GM21717 (cell line): ENCODE measurements around the gene RALGPS1.

ENCODE experiments used
- ATAC-seq: cut with Tn5 transposase; IDR thresholded peaks from one replicate; pipeline ENCODE4 v1.9.1; 2021; ENCODE audit warnings: mild to moderate bottlenecking, moderate library complexity; ENCODE audit not compliant: unreplicated experiment

RALGPS1 gene

DNA sequence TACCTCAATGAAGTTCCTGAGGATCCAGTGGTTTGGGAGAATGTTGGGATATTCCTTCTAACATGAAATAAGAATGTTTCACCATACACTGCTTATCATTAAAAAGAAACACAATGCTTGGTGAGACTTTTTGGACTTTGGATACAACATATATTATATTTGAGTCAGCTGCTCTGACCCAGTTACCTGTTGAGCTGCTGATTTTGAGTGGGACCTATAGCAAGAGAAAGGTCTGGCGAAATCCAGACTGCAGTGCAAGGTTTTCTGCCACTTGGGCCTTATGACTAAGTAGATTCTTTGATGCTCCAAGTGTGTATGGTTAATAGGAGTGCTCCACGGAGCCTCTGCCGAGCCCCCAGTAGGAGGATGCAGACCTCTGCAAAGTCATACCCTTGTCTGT is 10.0 kb upstream of the RALGPS1 start:
- no peak for ATAC-seq

- no peak for ATAC-seq
Observed at GRCh38 chr9:126906091-126906490, 8.5 kb upstream of the RALGPS1 start.

GRCh38 chr9:126907058-126907457 is 7.5 kb upstream of the RALGPS1 start:
- ATAC-seq, result no peak

DNA sequence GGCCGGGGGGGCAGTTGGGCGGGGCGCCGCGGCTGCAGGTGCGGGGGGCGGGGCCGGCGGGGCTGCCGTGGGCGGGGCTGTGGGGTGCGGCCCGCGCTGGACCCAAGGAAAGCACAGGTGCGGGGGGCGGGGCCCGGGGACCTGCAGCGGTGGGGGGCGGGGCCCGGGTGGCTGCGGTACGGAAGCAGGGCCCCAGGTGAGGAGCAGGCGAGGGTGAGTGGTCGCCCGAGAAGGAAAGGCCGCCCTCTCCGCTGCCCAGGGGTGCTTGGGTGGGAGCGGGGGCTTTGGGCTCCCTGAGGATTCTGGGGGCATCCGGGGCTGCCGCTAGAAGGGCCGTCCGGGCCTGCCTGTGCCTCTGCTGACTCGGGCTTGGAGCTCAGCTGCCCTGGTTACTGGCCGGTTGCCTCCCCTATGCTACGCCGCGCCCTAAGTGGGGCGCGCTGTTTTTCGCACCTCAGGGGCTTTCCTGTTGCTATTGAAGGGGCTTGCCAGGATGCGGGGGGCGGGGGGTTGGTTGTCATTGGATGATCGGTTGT is 767 bp downstream of the RALGPS1 start:
- ATAC-seq, result peak; percentile 3

DNA sequence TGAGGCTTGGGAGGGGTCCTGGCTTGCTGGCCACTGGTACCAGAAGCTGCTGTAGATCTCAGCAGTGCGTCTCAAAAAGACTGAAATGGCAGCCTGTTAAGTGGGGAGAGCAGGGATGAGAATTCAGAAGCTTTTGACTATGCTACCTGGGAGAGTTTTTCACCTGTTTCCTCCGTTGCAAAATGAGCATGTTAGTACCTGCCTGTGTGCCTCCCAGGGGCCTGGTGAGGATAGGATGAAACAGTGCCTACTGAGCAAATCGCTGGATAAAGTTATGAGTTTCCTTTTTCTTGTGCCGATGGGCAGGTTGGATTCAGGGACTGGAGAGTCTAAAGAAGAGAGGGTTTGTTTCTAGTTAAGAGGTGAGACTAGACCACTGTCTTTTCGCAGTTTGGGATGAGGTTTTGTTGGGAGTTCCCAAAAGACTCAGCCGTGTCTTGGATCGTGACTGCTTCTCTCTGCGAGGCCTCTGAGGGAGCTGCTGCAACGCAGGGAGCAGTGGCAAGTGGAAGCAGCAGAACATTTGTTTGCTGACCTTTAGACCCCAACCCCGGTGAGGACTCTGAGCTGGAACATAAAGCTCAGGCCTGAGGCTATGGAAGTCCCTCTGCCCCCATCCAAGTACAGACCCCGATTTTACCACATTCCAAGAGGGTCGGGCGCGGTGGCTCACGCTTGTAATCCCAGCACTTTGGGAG is 1.4 kb downstream of the RALGPS1 start:
- no peak for ATAC-seq

DNA sequence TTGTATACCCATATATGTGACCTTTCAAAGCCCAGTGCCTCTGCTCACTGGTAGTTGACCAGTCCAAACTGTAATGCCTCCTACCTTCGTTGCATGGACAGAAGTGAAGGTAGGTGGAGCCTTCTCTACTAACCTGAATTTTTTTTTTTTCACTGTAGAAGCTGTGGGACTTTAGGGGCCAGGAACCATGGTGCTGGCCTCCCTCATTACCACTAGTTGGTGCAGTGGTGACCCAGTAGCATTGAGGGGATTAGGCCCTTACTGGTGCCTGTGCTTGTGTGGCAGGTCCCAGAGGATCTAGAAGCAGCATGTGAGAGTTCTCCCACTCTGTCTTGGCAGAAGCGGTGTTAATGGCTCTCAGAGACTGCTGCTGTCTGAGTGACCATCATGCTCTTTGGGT is 2.3 kb downstream of the RALGPS1 start:
- ATAC-seq, result no peak

- ATAC-seq, result no peak
Observed at GRCh38 chr9:126919193-126919592, 4.6 kb downstream of the RALGPS1 start.

- ATAC-seq, result no peak
Observed at GRCh38 chr9:126925876-126926275, 11.3 kb downstream of the RALGPS1 start.

DNA sequence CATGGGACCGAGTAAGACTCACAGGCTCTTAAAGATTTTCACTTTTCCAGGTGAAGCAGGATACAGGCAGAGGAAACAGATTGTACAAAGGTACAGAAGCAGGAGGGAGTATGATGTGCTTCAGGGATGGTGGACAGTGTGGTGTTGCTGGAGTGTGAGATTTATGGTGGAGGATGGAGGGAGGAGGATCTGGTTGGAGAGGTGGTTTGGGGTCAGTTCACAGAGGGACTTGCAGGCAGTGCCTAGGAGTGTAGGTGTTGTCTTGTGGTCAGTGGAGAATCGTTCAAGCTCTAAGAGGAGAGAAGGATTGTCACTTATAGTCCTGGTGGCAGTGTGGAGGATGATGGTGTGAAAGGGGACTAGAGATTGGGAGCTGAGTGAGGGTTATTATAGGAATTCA is 11.8 kb downstream of the RALGPS1 start:
- no peak for ATAC-seq

GRCh38 chr9:126927419-126927818 is 12.8 kb downstream of the RALGPS1 start:
- ATAC-seq, result no peak

- no peak for ATAC-seq
Observed at GRCh38 chr9:126932871-126933321, 18.3 kb downstream of the RALGPS1 start.

GRCh38 chr9:126933334-126933980 is 18.9 kb downstream of the RALGPS1 start:
- no peak for ATAC-seq

GRCh38 chr9:126934441-126934840 is 19.9 kb downstream of the RALGPS1 start:
- ATAC-seq, result no peak

DNA sequence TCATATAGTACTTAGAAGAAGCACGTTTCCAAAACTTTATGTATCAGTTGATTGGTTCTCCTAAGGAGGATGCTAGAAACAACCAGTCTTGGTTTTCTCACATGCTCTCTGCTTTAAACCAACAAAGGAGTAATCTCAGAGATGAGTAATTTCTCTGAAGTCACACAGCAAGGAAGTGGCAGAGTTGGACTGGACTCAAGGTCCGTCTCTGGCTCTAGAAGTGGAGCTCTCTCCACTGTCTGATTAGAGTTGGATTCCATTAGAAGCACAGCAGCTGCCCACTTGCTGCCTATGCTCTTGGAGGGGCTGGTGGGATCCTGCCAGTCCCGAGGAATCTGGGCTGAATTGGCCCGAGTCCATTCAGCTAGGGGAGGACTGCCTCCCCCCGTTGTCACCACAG is 21.0 kb downstream of the RALGPS1 start:
- ATAC-seq, result no peak

GRCh38 chr9:126937444-126937843 is 22.9 kb downstream of the RALGPS1 start:
- no peak for ATAC-seq

DNA sequence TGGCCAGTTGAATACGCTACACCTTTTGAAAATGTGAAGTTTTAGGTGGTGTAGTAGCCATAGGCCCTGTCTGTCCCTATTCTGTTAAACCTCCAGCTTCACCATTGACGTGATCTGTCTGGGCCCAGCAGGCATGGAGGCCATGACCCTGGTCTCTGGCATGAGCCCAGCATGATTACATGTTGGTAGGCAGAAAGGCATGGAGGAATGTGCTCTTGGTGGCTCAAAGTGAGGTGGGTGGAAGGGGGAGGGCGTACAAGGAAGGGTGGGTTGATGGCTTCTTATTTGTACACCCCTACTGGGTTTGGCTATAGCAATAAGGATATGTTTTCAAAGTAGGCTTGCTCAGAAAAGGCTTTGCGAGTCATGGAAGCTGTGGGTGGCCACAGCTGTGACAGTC is 23.7 kb downstream of the RALGPS1 start:
- ATAC-seq, result no peak

- ATAC-seq, result no peak
Observed at GRCh38 chr9:126939821-126940221, 25.2 kb downstream of the RALGPS1 start.

DNA sequence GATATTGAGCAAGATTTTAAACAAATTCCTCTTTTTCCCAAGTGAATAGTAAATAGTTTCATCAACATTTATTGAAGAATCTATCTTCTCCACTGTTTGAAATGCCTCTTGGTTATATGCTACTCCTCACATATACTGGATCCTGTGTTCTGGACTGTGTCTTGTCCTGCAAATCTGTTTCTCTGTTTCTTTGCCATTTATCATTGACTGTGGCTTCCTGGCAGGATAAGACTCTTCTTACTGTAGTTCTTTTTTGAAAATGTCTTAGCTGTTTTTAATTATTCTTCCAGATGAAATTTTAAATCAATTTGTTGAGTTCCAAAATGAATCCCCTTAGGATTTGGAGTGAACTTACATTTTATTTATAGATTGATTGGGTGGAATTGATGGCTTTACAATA is 27.8 kb downstream of the RALGPS1 start:
- ATAC-seq, result no peak

GRCh38 chr9:126945682-126946081 is 31.1 kb downstream of the RALGPS1 start:
- no peak for ATAC-seq

- ATAC-seq, result no peak
Observed at GRCh38 chr9:126947529-126947928, 32.9 kb downstream of the RALGPS1 start.

DNA sequence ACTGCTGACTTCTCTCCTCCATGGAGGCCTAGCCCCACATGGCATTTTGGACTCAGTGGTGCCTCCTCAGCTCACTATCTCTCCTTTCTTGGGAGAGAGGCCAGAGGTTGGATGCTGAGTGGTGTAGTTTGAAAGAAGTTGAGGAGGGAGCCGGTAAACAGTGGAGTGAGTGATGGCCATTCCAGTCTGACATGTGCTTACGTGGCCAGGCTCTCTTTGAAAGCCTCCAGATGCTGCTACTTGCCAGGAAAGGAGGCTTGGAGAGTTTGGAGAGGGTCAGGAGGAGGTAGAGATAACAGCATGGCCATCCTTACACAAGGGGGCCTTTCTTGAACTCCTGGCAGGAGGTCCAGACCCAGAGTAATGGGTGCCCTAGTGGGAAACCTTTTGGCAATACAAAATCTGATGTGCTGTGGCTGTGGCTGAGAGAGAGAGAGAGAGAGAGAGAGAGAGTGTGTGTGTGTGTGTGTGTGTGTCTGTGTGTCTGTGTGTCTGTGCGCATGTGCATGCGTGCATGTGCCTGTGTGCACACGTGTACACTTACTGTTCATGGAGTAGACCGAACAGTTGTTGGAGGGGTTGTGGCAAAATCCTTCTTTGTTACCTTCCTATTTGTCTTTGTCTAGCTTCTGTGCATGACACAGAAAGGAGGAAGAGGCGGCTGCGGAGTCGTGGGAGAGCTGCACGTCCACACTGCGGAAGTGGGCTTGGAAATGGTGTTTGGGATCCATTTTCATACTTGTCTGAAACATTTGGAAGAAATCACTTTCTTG is 37.8 kb downstream of the RALGPS1 start:
- ATAC-seq, result no peak
